GM21786 (cell line): ENCODE measurements around the gene ADARB2.

Source experiments
- ATAC-seq: cut with Tn5 transposase; IDR thresholded peaks from one replicate; pipeline ENCODE4 v1.9.1; 2021; ENCODE audit not compliant: unreplicated experiment

ADARB2 gene

GRCh38 chr10:1128649-1129048, 608.7 kb downstream of the ADARB2 start:
- ATAC-seq, result no peak

- no peak for ATAC-seq
Observed at GRCh38 chr10:1128115-1128514, 609.2 kb downstream of the ADARB2 start.

DNA sequence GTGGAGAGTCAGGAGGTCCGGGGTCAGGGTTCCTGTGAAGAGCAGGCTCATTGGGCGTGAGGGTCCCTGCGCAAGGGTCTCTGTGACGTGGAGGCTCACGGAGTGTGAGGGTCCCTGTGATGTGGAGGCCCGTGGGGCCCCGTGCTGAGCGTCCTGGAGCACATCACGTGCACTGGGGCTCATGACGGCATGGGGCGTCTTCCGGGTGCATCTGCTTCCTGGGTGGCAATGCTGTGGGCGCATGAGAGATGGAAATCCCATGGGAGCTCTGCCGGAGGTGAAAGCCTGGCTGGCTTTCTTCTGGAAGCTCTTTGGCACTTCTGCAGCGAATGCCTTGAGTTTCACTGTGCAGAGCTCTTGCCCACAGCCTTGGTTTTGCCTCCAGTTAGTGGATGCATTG, 609.7 kb downstream of the ADARB2 start:
- no peak for ATAC-seq
